ENCODE measurements around the gene GPR82. TPM values are rescaled to one million over a fixed set of nuclear protein-coding genes. Genes with fewer than 3 reads are reported as not detected.
"Not testable (repeated sequence)": the region's sequence is repeated elsewhere in the genome, so short reads cannot be mapped to it uniquely, and the experiment has no call there.

GPR82 gene
- total and polyA plus RNA-seq, 9 donors = 0.04 to 0.40 (median 0.06) TPM; not detected in 3

- 89% methylated on average over 4 of the region's 4 CpGs for WGBS (ENCODE audit: insufficient coverage)
These were observed 5.3 kb upstream of the GPR82 start for GRCh38 chrX:41718481-41719235.

GRCh38 chrX:41719610-41720009, 4.4 kb upstream of the GPR82 start:
- DNase-seq = not testable (repeated sequence)
- H3K27me3 ChIP-seq (ENCODE audit: control insufficient read depth, insufficient read depth, low read length) = peaks cover 11% of the 10 kb centered on the region
- 70% methylated on average over 5 of the region's 6 CpGs for WGBS (ENCODE audit: insufficient coverage)

More at GRCh38 chrX:41718481-41719235, 5.3 kb upstream of the GPR82 start:
- Histone ChIP-seq H3K27me3 (ENCODE audit: control insufficient read depth, insufficient read depth, low read length) (peaks cover 11% of the 10 kb centered on the region), H3K36me3 (ENCODE audit: control insufficient read depth, insufficient read depth, low read length) (no peaks in the 10 kb centered on the region), H3K9me3 (replicated peaks; ENCODE audit: control insufficient read depth, low read depth, low read length) (peaks cover 8% of the 10 kb centered on the region), H3K27ac (ENCODE audit: low read length) (no peak overlapping the region), H3K4me1 (ENCODE audit: control insufficient read depth, insufficient read depth, low read length) (no peaks in the 10 kb centered on the region), H3K4me3 (ENCODE audit: low read length) (no peak overlapping the region)
- DNase-seq = no peak

GRCh38 chrX:41720125-41720779, 3.7 kb upstream of the GPR82 start:
- peaks cover 11% of the 10 kb centered on the region for H3K27me3 ChIP-seq (ENCODE audit: control insufficient read depth, insufficient read depth, low read length)
- no peaks in the 10 kb centered on the region for H3K4me1 ChIP-seq (ENCODE audit: control insufficient read depth, insufficient read depth, low read length)
- H3K27ac ChIP-seq (ENCODE audit: low read length) = no peak overlapping the region
- no peak for DNase-seq
- H3K36me3 ChIP-seq (ENCODE audit: control insufficient read depth, insufficient read depth, low read length) = no peaks in the 10 kb centered on the region
- WGBS (ENCODE audit: insufficient coverage) = no CpG with 5 or more reads among the region's 3 CpGs
- H3K9me3 ChIP-seq (replicated peaks; ENCODE audit: control insufficient read depth, low read depth, low read length) = peaks cover 8% of the 10 kb centered on the region
- no peak overlapping the region for H3K4me3 ChIP-seq (ENCODE audit: low read length)

More at GRCh38 chrX:41719610-41720009, 4.4 kb upstream of the GPR82 start:
- not testable (repeated sequence) for H3K27ac ChIP-seq (ENCODE audit: low read length); H3K4me3 ChIP-seq (ENCODE audit: low read length); H3K36me3 ChIP-seq (ENCODE audit: control insufficient read depth, insufficient read depth, low read length); H3K9me3 ChIP-seq (replicated peaks; ENCODE audit: control insufficient read depth, low read depth, low read length); H3K4me1 ChIP-seq (ENCODE audit: control insufficient read depth, insufficient read depth, low read length)

- no peak for DNase-seq
- peaks cover 8% of the 10 kb centered on the region for H3K9me3 ChIP-seq (replicated peaks; ENCODE audit: control insufficient read depth, low read depth, low read length)
- WGBS (ENCODE audit: insufficient coverage) = 73% methylated on average over 1 of the region's 1 CpG
These were observed 2.4 kb upstream of the GPR82 start for GRCh38 chrX:41721590-41721989.

GRCh38 chrX:41722214-41722613, 1.8 kb upstream of the GPR82 start:
- DNase-seq = no peak
- no peak overlapping the region for H3K4me3 ChIP-seq (ENCODE audit: low read length)
- H3K27me3 ChIP-seq (ENCODE audit: control insufficient read depth, insufficient read depth, low read length) = peaks cover 11% of the 10 kb centered on the region
- H3K27ac ChIP-seq (ENCODE audit: low read length) = no peak overlapping the region
- no peaks in the 10 kb centered on the region for H3K36me3 ChIP-seq (ENCODE audit: control insufficient read depth, insufficient read depth, low read length)
- H3K9me3 ChIP-seq (replicated peaks; ENCODE audit: control insufficient read depth, low read depth, low read length) = peaks cover 4% of the 10 kb centered on the region
- no peaks in the 10 kb centered on the region for H3K4me1 ChIP-seq (ENCODE audit: control insufficient read depth, insufficient read depth, low read length)
- 89% methylated on average over 3 of the region's 3 CpGs for WGBS (ENCODE audit: insufficient coverage)

More at GRCh38 chrX:41721590-41721989, 2.4 kb upstream of the GPR82 start:
- H3K4me3 ChIP-seq (ENCODE audit: low read length) = no peak overlapping the region
- no peaks in the 10 kb centered on the region for H3K36me3 ChIP-seq (ENCODE audit: control insufficient read depth, insufficient read depth, low read length)
- no peak overlapping the region for H3K27ac ChIP-seq (ENCODE audit: low read length)
- H3K4me1 ChIP-seq (ENCODE audit: control insufficient read depth, insufficient read depth, low read length) = no peaks in the 10 kb centered on the region
- peaks cover 16% of the 10 kb centered on the region for H3K27me3 ChIP-seq (ENCODE audit: control insufficient read depth, insufficient read depth, low read length)

- H3K9me3 ChIP-seq (replicated peaks; ENCODE audit: control insufficient read depth, low read depth, low read length) = peaks cover 2% of the 10 kb centered on the region
- H3K4me1 ChIP-seq (ENCODE audit: control insufficient read depth, insufficient read depth, low read length) = no peaks in the 10 kb centered on the region
- H3K27me3 ChIP-seq (ENCODE audit: control insufficient read depth, insufficient read depth, low read length) = peaks cover 11% of the 10 kb centered on the region
- WGBS (ENCODE audit: insufficient coverage) = no CpG with 5 or more reads among the region's 3 CpGs
- H3K36me3 ChIP-seq (ENCODE audit: control insufficient read depth, insufficient read depth, low read length) = no peaks in the 10 kb centered on the region
- no peak overlapping the region for H3K4me3 ChIP-seq (ENCODE audit: low read length)
- DNase-seq = no peak
- H3K27ac ChIP-seq (ENCODE audit: low read length) = no peak overlapping the region
These were observed 964 bp upstream of the GPR82 start for GRCh38 chrX:41722816-41723618.

- H3K4me3 ChIP-seq (ENCODE audit: low read length) = no peak overlapping the region
- H3K4me1 ChIP-seq (ENCODE audit: control insufficient read depth, insufficient read depth, low read length) = no peaks in the 10 kb centered on the region
- no peaks in the 10 kb centered on the region for H3K36me3 ChIP-seq (ENCODE audit: control insufficient read depth, insufficient read depth, low read length)
- H3K27me3 ChIP-seq (ENCODE audit: control insufficient read depth, insufficient read depth, low read length) = peaks cover 11% of the 10 kb centered on the region
- no peaks in the 10 kb centered on the region for H3K9me3 ChIP-seq (replicated peaks; ENCODE audit: control insufficient read depth, low read depth, low read length)
- H3K27ac ChIP-seq (ENCODE audit: low read length) = no peak overlapping the region
- no CpG with 5 or more reads among the region's 3 CpGs for WGBS (ENCODE audit: insufficient coverage)
- no peak for DNase-seq
These were observed 4.1 kb downstream of the GPR82 start for GRCh38 chrX:41728125-41728524.

- no peak overlapping the region for H3K4me3 ChIP-seq (ENCODE audit: low read length)
- H3K9me3 ChIP-seq (replicated peaks; ENCODE audit: control insufficient read depth, low read depth, low read length) = no peaks in the 10 kb centered on the region
- no peaks in the 10 kb centered on the region for H3K36me3 ChIP-seq (ENCODE audit: control insufficient read depth, insufficient read depth, low read length)
- DNase-seq = no peak
- no CpG with 5 or more reads among the region's 2 CpGs for WGBS (ENCODE audit: insufficient coverage)
- H3K27me3 ChIP-seq (ENCODE audit: control insufficient read depth, insufficient read depth, low read length) = peaks cover 11% of the 10 kb centered on the region
- H3K27ac ChIP-seq (ENCODE audit: low read length) = no peak overlapping the region
- H3K4me1 ChIP-seq (ENCODE audit: control insufficient read depth, insufficient read depth, low read length) = no peaks in the 10 kb centered on the region
These were observed 6.1 kb downstream of the GPR82 start for GRCh38 chrX:41730081-41730480.

GRCh38 chrX:41732260-41732659, 8.3 kb downstream of the GPR82 start:
- Histone ChIP-seq H3K4me3 (ENCODE audit: low read length) (no peak overlapping the region), H3K27me3 (ENCODE audit: control insufficient read depth, insufficient read depth, low read length) (peaks cover 15% of the 10 kb centered on the region), H3K4me1 (ENCODE audit: control insufficient read depth, insufficient read depth, low read length) (no peaks in the 10 kb centered on the region), H3K36me3 (ENCODE audit: control insufficient read depth, insufficient read depth, low read length) (no peaks in the 10 kb centered on the region), H3K9me3 (replicated peaks; ENCODE audit: control insufficient read depth, low read depth, low read length) (no peaks in the 10 kb centered on the region), H3K27ac (ENCODE audit: low read length) (no peak overlapping the region)
- WGBS (ENCODE audit: insufficient coverage) = 100% methylated on average over 1 of the region's 2 CpGs
- DNase-seq = no peak

- Histone ChIP-seq H3K27me3 (ENCODE audit: control insufficient read depth, insufficient read depth, low read length) (peaks cover 13% of the 10 kb centered on the region), H3K4me3 (ENCODE audit: low read length) (no peak overlapping the region), H3K36me3 (ENCODE audit: control insufficient read depth, insufficient read depth, low read length) (no peaks in the 10 kb centered on the region), H3K27ac (ENCODE audit: low read length) (no peak overlapping the region), H3K9me3 (replicated peaks; ENCODE audit: control insufficient read depth, low read depth, low read length) (no peaks in the 10 kb centered on the region), H3K4me1 (ENCODE audit: control insufficient read depth, insufficient read depth, low read length) (no peaks in the 10 kb centered on the region)
- WGBS (ENCODE audit: insufficient coverage) = no CpG with 5 or more reads among the region's 1 CpG
- DNase-seq = peak; percentile 3
These were observed 10.0 kb downstream of the GPR82 start for GRCh38 chrX:41733939-41734338.

Measured in muscle of leg (tissue), 11 donors.